Measurements from ENCODE around the gene PACSIN1. TPM values are rescaled to one million over a fixed set of nuclear protein-coding genes. Genes with fewer than 3 reads are reported as not detected.

PACSIN1 gene
- total RNA-seq, 1 experiment from 2014 or later = 7.0 TPM

GRCh38 chr6:34468378-34468892 is 2.6 kb downstream of the PACSIN1 start:
- Histone ChIP-seq H3K14ac (ENCODE audit: insufficient read depth, low read length) (no peak overlapping the region), H4K20me1 (ENCODE audit: control insufficient read depth, insufficient read depth, insufficient read length) (no peaks in the 10 kb centered on the region), H2BK15ac (ENCODE audit: low read depth, low read length) (no peak overlapping the region), H3K23ac (ENCODE audit: insufficient read length, low read depth, low read length) (no peak overlapping the region), H3K4me1 (ENCODE audit: insufficient read depth, low read length) (no peaks in the 10 kb centered on the region), H3K4ac (ENCODE audit: low read depth, low read length) (no peak overlapping the region), H3T11ph (ENCODE audit: low read length) (no peak overlapping the region), H3K9me3 (ENCODE audit: control insufficient read depth, low read depth, low read length) (no peaks in the 10 kb centered on the region), H4K91ac (ENCODE audit: insufficient read length, low read depth, low read length) (no peak overlapping the region), H3K9ac (ENCODE audit: extremely low read depth, insufficient read length, low read length) (no peak overlapping the region), H3K18ac (ENCODE audit: insufficient read length, low read depth, low read length) (no peak overlapping the region), H3K27me3 (ENCODE audit: insufficient read depth, low read length) (no peaks in the 10 kb centered on the region), H3K79me2 (ENCODE audit: insufficient read depth, low read length) (no peaks in the 10 kb centered on the region), H2BK120ac (ENCODE audit: low read depth, low read length, poor library complexity, severe bottlenecking) (no peak overlapping the region), H4K5ac (ENCODE audit: insufficient read length, low read depth, low read length) (no peak overlapping the region), H3K23me2 (ENCODE audit: insufficient read length, low read depth, low read length, poor library complexity, severe bottlenecking) (peaks cover 11% of the 10 kb centered on the region), H2BK20ac (ENCODE audit: low read depth, low read length, poor library complexity, severe bottlenecking) (no peak overlapping the region), H3K27ac (ENCODE audit: insufficient read length, low read depth, low read length) (no peak overlapping the region), H3K56ac (ENCODE audit: insufficient read length, low read depth, low read length) (no peak overlapping the region), H3K79me1 (ENCODE audit: insufficient read depth, low read depth, low read length, poor library complexity, severe bottlenecking) (no peaks in the 10 kb centered on the region), H2BK5ac (ENCODE audit: insufficient read length, low read length) (no peak overlapping the region), H2AFZ (ENCODE audit: low read length) (no peak overlapping the region), H3K4me2 (ENCODE audit: insufficient read depth, insufficient read length, low read length) (no peak overlapping the region), H2BK12ac (ENCODE audit: insufficient read length, low read depth, low read length) (no peak overlapping the region), H4K8ac (replicated peaks; ENCODE audit: insufficient read length, low read depth, low read length) (no peak overlapping the region), H2AK5ac (ENCODE audit: insufficient read length, low read length) (no peak overlapping the region)
- Mint-ChIP-seq H3K9me3 (no peaks in the 10 kb centered on the region), H3K4me3 (no peak overlapping the region), H3K27ac (peak overlapping the region in 1 of 3 experiments; percentile 70; a peak in 2 of 7 replicates), H3K27me3 (ENCODE audit: low read depth) (peaks cover 21% of the 10 kb centered on the region), H3K36me3 (ENCODE audit: insufficient read depth in 1 of 3, low read depth in 3 of 3) (no peaks in the 10 kb centered on the region), H3K4me1 (peaks cover 6 to 17% of the 10 kb centered on the region in 2 experiments)
- WGBS (ENCODE audit: extremely low coverage, insufficient read length, low lambda C conversion rate) = no CpG with 5 or more reads among the region's 4 CpGs
- DNase-seq = no peak
- no peak for TF ChIP-seq CTCF (conservative IDR thresholded peaks at IDR 0.05)
